ENCODE measurements around the gene SUPT20HL2.
"Not testable (repeated sequence)": the region's sequence is repeated elsewhere in the genome, so short reads cannot be mapped to it uniquely, and the experiment has no call there.

Gene SUPT20HL2

DNA sequence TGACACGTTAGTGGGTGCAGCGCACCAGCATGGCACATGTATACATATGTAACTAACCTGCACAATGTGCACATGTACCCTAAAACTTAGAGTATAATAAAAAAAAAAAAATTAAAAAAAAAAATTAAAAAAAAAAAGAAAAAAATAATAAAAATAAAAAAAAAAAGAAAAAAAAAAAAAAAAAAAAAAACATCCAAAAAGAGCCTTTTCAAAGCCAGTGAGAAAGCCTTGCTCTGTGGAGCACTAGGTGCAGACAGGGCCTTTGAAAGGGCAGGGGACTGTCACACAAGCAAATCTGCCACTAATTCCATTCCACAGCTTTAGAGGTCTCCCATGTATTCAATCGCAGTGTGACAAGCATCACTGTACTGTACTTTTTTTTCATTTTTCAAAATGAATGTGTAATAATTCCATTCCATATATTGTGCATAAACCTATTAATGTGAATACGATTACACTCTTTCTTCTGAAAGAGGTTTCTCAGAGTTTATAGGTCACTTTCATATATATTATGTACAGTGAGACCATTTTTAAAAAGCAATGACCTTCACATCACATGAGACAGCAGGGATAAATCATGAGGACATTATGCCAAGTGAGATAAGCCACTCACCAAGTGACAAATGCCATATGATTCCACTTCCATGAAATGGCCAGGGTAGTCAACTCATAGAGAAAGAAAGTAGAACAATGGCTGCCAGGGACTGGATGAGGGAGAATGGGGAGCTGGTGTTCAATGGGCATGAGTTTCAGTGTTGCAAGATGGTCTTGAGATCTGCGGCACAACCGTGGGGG lies 4.1 kb downstream of the SUPT20HL2 start:
- DNase-seq (ENCODE audit: low read depth): not testable (repeated sequence)

DNA sequence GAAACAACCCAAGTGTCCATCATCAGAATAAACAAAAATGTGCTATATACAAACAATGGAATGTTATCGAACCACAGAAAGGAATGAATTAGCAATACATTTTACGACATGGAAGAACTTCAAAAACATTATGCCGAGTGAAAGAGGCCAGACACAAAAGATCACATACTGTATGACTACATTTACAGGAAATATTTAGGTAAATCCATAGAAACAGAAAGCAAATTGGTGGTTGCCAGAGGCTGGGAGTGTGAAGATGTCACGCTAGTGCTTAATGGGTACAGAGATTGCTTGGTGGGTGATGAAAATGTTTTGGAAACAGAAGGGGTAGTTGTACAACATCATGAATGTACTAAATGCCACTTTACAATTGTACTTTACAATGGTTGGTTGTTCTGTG lies 5.1 kb downstream of the SUPT20HL2 start:
- DNase-seq (ENCODE audit: low read depth): not testable (repeated sequence)

DNA sequence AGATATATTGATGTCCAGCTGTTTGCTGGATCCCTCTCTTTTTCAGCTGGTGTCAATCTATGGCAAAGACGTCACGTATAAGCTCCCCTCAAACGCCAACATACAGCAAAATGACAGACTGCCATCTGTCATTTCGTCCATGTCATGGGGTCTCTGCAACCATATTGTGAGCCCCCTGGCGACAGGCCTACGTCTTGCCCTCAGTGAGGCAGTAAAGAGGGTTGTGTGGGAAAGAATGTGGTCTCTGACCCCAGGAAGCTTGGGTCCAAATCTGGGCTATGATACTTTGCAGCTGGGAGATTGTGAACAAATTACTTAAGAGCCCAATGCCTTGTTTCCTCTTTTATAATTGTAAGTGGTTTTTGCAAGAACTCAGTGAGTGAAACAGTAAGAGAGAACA lies 7.4 kb downstream of the SUPT20HL2 start:
- no peak for DNase-seq (ENCODE audit: low read depth)

DNA sequence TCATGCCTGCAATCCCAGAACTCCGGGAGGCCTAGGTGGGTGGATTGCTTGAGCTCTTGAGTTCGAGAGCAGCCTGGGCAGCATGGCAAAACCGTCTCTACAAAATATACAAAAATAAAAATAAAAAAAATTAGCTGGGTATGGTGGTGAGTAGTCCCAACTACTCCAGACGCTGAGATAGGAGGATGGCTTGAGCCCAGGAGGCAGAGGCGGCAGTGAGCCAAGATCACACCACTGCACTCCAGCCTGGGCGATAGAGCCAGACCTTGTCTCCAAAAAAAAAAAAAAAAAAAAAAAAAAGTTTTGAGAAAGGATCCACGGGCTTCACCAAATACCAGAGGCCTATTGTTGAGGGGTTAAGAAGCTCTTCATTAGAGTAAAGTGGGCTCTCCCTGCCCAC lies 8.0 kb downstream of the SUPT20HL2 start:
- no peak for DNase-seq (ENCODE audit: low read depth)

GRCh38 chrX:24301806-24302205 lies 12.1 kb downstream of the SUPT20HL2 start:
- DNase-seq (ENCODE audit: low read depth): no peak

GRCh38 chrX:24301060-24301459 lies 12.8 kb downstream of the SUPT20HL2 start:
- no peak for DNase-seq (ENCODE audit: low read depth)

DNA sequence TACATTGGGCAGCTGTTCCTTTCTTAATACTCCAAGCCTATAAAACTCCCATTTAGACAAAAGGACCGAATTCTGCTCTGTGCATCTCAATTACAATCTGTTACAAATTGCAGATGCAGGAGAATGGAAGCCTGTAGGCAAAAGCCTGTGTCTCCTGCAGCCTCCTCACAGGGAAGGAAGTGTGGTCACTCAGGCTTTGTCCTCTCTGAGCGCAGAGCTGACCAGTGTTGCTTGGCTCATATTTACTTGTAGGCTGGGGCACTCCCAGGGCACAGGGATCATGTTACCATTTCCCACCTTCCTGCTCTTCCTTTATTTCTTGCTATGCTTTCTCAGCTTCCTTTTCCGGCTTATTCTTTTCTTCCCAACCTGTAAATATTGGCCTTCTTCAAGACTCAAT lies 15.7 kb downstream of the SUPT20HL2 start:
- DNase-seq (ENCODE audit: low read depth): no peak

DNA sequence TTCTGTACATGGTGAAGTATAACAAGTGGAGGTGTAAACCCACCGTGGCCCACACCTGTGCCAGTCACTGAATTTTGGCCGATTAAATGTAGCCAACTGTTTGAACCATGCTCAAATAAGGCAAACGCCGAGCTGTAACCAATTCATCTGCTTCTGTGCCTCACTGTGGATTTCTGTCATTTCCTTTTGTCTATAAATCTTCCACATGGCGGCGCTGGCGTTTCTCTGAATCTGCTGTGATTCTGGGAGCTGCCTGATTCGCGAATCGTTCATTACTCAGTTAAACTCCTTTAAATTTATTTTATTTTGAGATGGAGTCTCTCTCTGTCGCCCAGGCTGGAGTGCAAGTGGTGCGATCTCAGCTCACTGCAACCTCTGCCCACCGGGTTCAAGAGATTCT lies 19.2 kb downstream of the SUPT20HL2 start:
- peak; percentile 0 for DNase-seq (ENCODE audit: low read depth)

DNA sequence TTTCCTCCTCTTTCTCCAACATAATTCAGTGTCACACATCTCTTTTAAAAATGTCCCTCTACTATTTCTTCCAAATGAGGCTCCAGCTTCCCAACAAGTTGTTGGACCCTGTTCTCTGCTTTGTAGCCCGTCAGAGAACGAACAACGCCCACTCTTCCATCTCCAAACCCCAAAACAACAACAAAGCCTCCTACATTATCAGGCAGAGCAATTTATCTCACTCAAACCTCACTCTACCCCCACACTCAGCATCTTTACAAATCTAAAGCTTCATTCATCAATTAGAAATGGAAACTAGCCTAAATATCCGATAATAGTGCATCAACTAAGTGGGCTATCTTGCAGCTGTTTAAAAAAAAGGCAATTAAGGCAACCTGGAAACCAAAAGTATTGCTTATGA lies 20.5 kb downstream of the SUPT20HL2 start:
- no peak for DNase-seq (ENCODE audit: low read depth)

DNA sequence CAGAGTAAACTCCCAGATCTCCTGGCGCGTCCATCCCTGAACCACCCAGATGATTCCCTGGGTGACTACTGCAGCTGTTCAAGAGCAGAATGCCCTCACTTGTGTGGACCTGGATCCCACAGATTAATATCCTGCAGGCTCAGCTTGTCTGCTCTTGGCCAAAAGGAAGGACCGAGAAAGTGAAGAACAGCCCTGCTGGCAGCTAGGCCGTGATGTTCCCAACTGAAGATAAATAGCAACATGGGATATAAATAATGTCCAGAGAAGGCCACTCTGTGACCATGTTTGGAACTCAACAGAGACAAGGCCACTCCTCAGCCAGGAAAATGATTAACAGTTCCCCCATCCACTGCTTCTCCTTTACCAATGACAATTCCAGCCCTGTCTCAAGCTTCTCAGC lies 21.5 kb downstream of the SUPT20HL2 start:
- DNase-seq (ENCODE audit: low read depth): no peak

- DNase-seq (ENCODE audit: low read depth): no peak
These were observed 28.8 kb downstream of the SUPT20HL2 start for GRCh38 chrX:24285082-24285481.

GRCh38 chrX:24283127-24283794 lies 30.6 kb downstream of the SUPT20HL2 start:
- DNase-seq (ENCODE audit: low read depth): no peak

DNA sequence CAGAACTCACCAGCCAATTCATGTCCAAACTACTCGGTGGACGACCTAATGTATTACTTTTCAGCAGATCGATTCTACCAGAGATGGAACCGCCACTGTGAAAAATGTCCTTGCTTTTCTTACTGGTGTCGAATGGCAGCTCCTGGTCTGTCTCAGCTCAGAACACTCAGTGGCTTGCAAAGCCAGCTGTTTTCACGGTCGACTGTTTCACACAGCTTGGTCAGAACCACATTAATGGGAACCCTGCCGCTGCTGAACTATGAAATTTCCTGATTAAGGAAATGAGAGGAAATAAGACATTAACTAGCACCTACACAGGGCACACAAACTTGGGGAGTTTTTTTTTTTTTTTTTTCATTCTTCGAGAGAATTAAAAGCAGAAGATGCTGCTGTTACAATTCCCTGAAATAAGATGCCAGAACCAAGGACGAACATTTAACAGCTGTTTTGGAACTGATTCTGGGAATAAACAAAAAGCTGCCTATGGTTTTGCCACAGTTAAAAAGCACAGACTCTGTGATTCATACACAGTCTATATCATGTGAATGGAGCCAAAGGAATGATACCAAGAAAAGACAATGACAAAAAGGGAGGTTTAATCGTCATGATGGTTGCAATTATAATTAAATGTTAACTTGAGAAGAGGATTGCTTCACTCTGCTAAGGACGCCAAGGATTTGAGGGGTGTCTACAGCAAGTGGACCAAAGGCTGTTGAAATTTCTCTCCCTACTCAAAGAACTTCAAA lies 31.3 kb downstream of the SUPT20HL2 start:
- no peak for DNase-seq (ENCODE audit: low read depth)

DNA sequence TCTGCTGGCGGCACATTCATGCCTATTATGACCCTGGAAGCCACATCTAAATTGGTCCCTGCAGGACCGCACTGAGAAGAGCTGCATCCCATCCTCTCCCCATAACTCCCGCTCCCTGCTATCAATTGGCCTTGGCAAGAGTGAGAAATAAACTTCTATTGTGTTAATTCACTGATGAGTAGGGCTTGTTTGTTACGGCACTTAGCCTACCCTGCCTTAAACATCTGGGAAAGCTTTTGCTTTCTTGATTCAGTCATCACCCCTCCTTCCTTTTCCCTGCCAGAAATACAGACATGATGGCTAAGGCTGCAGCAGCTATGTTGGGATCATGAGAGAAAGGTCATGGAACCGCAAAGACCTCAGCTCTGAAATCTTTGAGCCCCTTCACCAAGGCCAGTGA lies 36.5 kb downstream of the SUPT20HL2 start:
- DNase-seq (ENCODE audit: low read depth): no peak

GRCh38 chrX:24276015-24276414 lies 37.9 kb downstream of the SUPT20HL2 start:
- no peak for DNase-seq (ENCODE audit: low read depth)

GRCh38 chrX:24271262-24271661 lies 42.6 kb downstream of the SUPT20HL2 start:
- no peak for DNase-seq (ENCODE audit: low read depth)

- no peak for DNase-seq (ENCODE audit: low read depth)
These were observed 45.1 kb downstream of the SUPT20HL2 start for GRCh38 chrX:24268786-24269185.

DNA sequence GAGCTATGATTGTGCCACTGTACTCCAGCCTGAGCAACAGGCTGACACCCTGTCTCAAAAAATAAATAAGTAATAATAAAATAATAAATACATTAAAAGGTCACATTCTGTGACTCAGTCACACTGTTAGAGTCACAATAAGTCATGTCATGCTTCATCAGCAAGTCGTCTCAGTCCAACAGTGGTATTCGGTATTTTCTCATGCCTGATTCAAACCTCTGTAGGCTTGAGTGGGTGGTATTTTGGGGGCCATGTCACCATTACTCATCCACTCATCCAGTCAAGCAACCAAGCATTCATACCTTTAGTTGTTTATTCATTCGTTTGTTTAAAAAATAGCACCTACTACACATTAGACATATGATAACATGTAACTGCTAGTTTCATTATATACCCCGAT lies 46.9 kb downstream of the SUPT20HL2 start:
- DNase-seq (ENCODE audit: low read depth): no peak

- no peak for DNase-seq (ENCODE audit: low read depth)
These were observed 49.5 kb downstream of the SUPT20HL2 start for GRCh38 chrX:24264383-24264782.

DNA sequence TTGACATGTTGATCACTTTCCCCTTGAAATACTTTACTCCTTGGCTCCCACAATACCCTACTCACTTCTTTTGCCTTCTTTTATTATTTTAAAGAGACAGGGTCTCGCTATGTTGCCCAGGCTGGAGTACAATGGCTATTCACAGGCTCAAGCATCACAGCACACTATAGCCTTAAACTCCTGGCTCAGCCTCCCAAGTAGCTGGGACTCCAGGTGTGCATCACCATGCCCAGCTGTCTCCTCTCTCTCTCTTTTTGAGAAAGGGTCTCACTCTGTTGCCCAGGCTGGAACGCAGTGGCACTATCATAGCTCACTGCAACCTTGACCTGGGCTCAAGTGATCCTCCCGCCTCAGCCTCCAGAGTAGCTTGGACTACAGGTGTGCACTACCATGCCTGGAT lies 51.6 kb downstream of the SUPT20HL2 start:
- no peak for DNase-seq (ENCODE audit: low read depth)
